Measurements from ENCODE around the gene FAM50B.

The FAM50B gene

DNA sequence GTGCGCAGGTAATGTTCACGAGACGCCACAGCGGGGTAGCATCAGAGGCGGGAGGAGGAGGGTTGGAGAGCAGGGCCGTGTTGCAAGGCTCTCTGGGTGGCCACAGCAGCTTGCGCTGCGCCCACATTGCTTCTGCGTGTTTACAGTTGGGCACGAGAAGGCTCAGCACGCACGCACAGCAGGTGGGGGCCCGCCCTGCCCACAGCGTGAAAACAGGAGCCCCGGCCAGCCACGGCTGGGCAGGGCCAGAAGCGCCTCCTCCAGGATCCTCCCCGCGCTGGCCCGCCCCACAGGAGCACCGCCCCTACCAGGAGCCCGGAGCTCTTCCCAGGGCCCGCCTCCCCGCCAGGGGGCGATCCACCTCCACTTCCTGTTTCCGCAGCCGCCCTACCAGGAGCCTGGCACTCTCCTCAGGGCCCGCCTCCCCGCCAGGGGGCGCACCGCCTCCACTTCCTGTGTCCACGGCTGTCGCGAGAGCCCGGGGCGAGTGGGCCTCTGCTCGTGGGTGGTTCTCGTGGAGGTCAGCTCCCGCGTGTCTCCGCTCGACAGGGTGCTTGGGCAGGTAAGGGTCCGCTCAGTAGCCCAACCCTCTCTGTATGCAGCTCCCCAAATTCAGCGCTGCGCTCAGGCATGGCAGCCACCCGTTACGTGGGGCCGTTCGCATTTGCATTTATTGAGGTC, at the start of gene FAM50B:
Gene FAM50B, plus strand, starts transcription at position 449 of the 681 bp plus-strand sequence. CDS start 439 bp downstream, outside the sequence.
- peak; percentile 91 for DNase-seq

- no peak for DNase-seq
Observed at GRCh38 chr6:3799719-3800118, 49.5 kb upstream of the FAM50B start.

- DNase-seq, result no peak
Observed at GRCh38 chr6:3800850-3801591, 48.2 kb upstream of the FAM50B start.

DNA sequence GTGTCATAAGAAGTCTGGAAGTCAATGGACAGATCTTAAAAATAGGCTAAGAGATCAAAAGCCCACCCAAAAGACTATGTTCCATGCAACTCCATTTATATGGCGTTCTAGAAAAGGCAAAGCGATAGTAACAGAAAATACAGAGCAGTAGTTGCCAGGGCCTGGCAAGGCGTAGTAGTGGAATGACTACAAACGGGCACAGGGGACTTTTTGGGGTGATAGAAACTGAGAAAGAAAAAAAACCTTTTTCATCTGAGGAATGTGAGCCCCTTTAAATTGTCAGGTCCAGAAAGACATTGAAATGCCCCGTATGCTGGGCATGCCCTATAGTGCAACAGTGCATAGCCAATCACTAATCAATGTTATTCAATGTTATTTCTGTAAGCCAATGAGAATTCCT, 47.2 kb upstream of the FAM50B start:
- DNase-seq, result no peak

DNA sequence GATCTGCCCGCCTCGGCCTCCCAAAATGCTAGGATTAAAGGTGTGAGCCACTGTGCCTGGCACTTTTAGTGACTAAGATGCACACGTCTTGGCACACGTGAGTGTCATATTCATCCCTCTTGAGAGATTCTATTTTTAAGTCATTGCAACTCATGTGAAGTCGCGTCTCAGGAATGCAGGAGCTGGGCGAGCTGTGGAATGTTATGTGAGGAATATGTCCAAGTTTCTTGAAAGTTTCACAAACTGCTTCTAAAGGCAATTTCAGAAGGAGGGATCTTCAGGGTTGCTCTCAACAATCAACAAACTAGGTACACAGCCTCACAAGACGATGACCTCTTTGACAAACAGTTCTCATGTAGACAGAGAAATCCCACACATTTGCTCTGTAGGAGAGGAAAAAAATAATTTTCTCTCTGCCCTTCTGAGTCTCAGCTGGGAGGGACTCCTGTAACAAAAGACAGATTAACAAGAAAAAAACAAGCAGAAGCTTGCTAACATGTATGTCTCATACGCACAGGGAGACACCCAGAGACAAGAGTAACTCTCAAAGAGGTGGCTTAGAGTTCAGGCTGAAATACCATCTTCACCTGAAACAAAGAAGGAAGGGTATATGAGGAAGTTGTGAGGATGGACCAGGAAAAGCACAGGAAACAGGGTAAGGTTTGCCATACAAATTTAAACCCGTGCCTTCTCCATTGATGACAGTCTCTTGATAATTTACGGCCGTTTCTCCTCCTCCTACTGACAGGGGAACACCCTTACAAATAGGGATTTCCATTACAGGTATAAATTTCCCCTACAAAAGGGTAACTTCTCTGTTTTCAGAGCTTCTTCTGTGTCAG, 45.3 kb upstream of the FAM50B start:
- no peak for DNase-seq

DNA sequence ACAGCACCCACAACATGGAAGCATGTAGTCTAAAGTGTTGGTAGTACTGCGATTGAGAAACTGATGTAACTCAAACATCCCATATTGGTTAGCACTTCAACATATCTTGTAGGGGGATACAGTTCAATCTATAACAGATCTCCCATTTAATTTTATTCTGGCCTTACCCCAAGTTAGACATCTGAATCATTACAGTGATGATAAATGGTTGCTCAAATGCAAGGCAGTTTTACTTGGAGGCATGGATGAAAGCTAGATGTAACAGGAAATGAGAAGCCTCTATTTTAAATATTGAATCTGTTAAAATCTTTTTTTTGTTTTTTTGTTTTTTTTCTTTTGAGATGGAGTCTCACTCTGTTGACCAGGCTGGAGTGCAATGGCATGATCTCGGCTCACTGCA, 44.2 kb upstream of the FAM50B start:
- DNase-seq, result no peak

DNA sequence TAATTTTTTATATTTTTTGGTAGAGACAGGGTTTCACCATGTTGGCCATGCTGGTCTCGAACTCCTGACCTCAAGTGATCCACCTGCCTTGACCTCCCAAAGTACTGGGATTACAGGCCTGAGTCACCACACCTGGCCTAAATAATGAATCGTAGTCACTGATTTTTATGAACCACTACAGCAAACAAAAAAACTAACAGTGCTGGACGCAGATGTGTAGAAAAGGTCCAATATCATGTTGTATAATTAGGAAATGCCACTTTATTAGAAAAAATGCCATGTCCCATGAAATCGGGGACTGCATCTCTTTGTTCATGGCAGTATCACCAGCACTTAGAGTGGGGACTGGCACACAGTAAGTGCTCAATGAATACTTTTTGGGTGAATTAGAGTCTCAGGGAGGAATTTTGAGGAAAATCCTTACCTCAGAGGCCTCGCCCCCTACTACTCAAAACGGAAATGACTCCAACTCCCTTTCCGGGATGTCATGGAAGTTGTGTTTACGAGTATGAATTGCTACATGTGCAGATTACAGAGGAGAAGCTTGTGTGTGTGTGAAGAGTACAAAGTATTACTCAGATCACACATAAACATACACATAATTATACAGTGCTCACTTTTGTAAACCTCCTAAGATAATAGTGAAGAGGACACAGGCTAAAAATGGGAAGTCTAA, 43.6 kb upstream of the FAM50B start:
- DNase-seq, result no peak

- DNase-seq, result no peak
Observed at GRCh38 chr6:3806169-3806922, 42.8 kb upstream of the FAM50B start.

DNA sequence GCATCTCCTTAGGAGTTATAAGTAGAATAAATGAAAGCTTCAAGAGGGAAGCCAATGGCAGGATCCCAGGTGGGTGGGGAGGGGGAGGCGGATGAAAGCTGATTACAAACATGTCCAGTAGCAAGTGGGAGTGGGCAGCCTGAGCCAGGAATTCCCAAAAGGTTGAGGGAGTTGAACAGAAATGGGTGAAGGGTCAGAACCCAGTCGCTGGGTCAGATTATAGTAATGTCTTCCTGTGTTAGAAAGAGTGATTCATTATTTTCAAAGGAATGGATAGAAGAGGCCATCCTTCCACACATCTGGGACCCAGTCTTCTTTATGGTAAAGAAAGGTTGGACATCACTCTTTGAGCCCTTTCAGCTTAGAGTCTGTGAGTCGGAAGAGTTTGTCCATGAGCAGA, 41.0 kb upstream of the FAM50B start:
- DNase-seq, result no peak

- DNase-seq, result no peak
Observed at GRCh38 chr6:3808759-3809514, 40.2 kb upstream of the FAM50B start.

DNA sequence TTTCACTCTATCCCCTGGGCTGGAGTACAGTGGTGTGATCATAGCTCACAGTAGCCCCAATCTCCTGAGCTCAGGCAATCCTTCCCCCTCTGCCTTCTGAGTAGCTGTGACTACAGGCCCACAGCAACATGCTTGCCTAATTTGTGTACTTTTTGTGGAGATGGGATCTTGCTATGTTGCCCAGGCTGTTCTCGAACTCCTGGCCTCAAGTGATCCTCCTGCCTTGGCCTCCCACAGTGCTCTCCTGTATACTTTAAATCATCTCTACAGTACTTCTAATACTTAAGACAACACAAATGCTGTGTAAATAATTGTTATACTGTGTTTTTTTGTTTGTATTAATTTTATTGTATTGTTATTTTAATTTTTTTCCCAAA, 39.7 kb upstream of the FAM50B start:
- no peak for DNase-seq

- no peak for DNase-seq
Observed at GRCh38 chr6:3809982-3810381, 39.2 kb upstream of the FAM50B start.

DNA sequence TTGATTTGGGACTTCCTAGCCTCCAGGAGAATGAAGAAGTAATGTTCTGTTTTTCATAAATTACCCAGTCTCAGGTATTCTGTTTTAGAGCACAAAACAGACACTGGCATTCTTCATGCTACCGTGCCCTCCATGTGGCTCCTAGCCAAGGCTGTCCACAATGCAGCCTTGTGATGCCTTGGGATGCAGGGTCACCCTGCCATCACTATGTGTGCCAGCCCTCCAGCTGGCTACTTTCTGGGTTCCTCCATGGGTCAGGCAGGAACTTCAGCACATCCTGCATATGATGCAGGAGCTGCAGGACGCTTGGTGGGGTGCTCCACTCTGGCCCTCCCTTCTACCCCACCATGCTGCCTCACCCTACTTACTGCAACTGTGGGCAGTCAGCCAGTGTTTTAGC, 38.0 kb upstream of the FAM50B start:
- DNase-seq, result no peak

- no peak for DNase-seq
Observed at GRCh38 chr6:3812596-3812995, 36.6 kb upstream of the FAM50B start.

GRCh38 chr6:3813150-3813780, 35.9 kb upstream of the FAM50B start:
- no peak for DNase-seq

- no peak for DNase-seq
Observed at GRCh38 chr6:3813918-3814317, 35.3 kb upstream of the FAM50B start.

DNA sequence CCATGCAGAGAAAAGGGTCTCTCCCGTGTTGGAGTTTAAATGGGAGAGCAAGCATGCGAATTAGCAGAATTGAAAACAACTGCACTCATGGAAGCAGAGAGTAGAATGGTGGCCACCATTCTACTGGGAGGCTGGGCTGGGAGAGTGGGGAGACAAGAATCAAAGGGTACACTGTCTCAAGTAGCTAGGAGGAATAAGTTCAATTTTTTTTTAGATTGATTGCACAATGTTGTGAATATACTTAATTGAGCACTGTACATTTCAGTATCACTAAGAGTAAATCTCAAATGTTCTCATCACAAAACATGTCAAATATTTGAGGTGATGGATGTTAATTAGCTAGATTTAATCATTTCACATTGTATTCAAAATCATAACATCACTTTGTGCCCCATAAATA, 34.6 kb upstream of the FAM50B start:
- DNase-seq, result no peak

GRCh38 chr6:3816251-3816650, 32.9 kb upstream of the FAM50B start:
- DNase-seq, result no peak

GRCh38 chr6:3819161-3820110, 29.7 kb upstream of the FAM50B start:
- no peak for DNase-seq

- DNase-seq, result no peak
Observed at GRCh38 chr6:3820563-3820962, 28.6 kb upstream of the FAM50B start.

All from CD4-positive, alpha-beta T cell treated with Interleukin-4 for 4 hours (primary cell).